ENCODE data around the gene RNF130.
"Not testable (repeated sequence)": the region's sequence is repeated elsewhere in the genome, so short reads cannot be mapped to it uniquely, and the experiment has no call there.

The RNF130 gene

DNA sequence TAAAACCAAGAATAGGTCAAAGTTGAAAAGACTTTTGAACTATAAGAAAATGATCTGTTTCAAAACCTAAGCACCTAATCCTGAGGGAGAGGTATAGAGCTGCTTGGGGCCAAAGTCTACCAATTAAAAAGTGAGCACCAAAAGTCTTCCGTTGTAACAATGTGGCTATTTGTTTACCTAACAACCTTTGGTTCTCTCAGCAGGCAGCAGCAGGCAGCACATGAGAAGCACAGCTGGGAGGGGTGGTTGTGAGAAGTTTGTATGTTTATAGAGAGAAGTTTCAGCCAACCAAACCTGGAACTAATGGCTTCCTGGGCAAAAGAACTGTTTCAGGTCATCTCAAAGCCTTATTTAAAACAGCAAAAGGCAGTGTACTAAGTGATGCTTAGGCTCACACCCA, 104.1 kb downstream of the RNF130 start:
- DNase-seq = no peak

DNA sequence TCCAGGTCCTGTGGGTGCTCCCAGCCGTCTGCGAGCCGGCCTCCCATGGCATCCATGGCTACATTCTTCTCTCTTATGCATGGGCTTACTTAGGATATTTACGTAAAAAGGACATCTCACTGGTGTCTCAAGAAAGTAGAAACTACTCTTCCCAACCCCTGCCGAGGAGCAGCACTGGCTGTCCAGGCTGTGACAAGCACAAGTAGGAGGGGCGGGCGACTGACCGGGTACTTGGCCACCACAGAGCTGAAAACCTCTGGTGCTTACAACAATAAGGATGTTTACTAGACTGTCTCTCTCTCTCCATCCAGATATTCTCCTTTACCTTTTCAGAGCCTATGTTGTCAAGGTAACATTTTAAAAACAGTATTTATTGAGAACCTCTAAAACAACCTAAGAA, 107.5 kb downstream of the RNF130 start:
- no peak for DNase-seq

DNA sequence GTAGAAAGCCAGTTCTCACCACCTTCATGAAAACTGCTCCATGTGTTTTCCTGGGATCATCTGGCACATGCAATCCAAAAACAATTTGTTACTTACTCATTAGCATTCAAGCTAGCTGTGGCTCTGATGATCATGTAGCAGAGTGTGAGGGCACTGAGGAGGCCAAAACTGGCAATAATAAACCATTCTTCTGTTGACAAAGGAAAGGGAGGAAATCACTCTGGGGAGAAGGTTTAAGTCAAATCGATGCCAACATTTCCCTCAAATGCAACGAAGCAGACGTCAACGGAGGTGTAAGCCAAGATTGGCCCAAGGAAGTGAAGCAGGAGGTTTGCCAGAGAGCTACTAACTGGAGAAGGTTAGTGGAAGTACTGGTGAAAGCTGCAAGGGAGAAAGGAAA, 108.2 kb downstream of the RNF130 start:
- DNase-seq = no peak

DNA sequence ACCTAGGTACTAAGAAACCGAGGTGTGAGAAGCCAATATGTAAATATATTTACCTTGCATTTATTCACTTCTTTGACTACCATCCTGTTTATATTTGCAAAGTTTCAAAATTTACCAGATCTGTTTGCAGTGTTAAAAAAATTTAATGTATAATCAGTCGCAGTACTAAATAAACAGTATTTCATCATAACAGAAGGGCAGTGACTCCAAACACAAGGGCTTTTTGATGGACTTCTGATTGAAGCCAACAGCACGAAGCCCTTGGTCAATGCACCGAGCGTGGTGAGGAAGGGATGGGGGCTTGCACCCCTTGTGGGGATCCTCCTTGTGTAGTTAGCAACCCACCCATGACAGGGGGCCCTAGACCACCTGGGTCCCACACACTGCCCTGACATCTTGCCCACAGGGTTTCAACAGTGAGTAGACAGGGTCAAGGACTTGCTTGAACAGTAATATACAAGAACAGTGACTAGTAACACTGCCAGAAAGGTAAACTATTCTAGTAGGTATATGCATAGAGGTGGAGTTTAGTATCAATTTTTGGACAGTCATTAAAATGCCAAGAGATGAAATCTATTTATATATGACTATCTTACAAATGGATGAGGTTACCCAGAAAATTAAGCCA, 111.2 kb downstream of the RNF130 start:
- DNase-seq = no peak

DNA sequence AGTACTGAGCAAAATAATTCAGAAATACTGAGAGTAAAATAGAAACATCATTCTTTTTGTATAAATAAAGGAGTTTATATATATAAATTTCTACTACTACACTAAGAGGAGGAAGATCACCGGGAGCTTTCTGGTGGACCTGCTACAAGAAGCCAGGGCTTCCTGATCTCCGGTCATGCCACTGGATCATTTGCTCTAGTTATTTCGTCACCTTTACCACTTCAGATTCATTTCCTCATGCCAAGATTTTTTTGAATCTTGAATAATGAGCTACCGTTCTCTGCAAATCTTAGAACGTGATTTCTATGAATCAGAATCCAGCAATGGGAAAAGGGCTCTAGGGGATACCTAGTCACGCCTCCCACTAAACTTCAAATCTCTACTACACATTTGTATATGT, 111.9 kb downstream of the RNF130 start:
- DNase-seq = no peak

DNA sequence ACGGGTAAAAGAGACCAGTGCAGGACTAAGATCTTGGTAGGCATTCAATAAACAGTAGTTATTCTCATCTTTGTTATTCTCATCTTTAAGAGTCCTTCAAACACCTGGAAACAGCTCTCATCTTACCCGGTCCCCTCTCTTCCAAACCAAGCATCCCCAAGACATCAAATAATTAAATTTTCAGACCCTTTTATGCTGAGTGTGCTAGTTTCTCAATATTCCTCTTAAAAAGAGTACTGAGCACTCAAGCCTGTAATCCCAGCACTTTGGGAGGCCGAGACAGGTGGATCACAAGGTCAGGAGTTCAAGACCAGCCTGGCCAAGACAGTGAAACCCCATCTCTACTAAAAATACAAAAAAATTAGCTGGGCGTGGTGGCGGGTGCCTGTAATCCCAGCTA, 112.4 kb downstream of the RNF130 start:
- DNase-seq = not testable (repeated sequence)

DNA sequence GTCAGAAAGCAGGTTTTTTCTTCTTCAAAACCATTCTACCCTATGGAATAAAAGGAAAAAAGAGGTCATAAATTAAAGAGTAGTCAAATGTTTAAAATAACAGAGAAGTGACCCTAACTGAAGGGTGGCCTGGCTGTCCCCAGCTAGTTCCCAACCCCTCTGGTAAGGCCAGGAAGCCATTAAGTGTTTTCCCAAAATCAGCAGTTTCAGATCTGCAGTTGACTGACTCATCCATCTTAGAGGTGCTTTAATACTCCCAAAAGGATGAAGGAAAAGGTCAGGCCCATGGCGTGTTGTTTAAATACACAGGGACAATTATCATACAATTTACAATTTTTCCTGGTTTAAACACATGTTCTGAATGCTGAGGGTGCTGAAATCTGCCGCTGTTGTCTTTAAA, 115.9 kb downstream of the RNF130 start:
- no peak for DNase-seq

DNA sequence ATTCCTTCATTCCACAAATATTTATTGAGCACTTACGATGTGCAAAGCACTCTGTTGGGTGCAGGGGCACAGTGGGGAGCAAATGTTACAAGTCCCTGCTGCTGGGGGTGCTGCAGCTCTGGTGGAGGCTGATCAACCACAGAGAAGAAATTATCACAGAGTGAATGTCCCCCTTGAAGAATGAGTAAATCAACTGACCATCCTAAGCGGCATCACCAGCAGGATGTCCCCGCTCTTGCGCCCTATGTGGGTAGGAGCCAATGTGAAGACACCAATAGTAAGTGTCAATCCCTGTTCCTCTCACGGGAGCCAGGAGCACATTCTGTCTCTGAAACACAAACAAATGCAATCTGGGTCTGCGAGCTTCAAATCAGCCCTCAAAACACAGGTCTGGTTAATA, 116.5 kb downstream of the RNF130 start:
- no peak for DNase-seq

DNA sequence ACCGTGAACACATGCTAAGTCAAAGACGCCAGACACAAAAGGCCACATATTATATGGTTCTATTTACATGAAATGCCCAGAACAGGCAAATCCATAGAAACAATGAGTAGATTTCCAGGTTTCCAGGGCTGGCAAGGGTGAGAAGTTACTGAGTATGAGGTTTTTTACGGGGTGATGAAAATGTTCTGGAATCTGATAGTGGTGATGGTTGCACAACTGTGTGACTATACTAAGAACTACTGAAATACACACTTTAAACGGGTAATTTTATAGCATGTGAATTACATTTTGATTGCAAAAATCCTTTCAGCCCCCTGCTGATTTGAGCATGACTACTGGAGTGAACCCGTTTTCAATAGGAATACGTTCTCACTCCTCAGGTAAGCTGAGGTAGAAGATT, 117.1 kb downstream of the RNF130 start:
- no peak for DNase-seq

DNA sequence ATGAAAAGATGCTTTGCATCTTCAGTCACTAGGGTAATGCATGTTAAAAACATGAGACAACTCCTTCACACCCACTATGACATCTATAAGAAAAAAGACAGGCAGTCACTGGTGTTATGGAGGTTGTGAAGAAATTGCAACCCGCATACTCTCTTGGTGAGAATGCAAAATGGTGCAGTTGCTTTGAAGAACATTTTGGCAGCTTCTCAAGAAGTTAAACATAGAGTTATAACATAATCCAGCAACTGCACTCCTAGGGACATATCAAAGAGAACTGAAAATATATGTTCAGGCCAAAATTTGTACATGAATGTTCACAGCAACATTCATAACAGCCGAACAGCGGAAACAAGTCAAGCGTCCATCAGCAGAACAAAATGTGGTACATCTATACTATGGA, 117.6 kb downstream of the RNF130 start:
- DNase-seq = no peak

DNA sequence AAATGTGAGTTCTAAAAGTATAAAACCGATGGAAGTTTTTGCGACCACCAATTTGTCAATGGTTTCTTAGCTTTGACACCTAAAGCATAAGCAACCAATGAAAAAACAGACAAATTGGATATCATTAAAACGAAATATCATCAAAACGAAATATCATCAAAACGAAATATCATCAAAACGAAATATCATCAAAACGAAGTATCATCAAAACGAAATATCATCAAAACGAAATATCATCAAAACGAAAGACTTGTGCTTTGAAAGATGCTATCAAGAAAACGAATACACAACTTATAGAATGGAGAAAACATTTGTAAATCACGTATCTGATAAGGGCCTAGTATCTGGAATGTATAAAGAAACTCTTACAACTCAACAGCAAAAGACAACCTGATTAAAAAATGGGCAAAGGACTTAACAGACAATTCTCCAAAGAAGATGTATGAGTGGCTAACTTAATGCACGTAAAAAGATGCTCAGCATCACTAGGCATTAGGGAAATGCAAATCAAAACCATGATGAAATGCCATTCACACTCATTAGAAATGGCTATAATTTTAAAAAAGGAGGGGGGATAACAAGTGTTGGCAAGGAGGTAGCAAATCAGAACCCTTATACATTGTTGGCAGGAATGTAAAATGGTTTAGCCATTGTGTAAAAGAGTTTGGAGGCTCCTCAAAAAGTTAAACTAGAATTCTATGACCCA, 134.4 kb downstream of the RNF130 start:
- no peak for DNase-seq

DNA sequence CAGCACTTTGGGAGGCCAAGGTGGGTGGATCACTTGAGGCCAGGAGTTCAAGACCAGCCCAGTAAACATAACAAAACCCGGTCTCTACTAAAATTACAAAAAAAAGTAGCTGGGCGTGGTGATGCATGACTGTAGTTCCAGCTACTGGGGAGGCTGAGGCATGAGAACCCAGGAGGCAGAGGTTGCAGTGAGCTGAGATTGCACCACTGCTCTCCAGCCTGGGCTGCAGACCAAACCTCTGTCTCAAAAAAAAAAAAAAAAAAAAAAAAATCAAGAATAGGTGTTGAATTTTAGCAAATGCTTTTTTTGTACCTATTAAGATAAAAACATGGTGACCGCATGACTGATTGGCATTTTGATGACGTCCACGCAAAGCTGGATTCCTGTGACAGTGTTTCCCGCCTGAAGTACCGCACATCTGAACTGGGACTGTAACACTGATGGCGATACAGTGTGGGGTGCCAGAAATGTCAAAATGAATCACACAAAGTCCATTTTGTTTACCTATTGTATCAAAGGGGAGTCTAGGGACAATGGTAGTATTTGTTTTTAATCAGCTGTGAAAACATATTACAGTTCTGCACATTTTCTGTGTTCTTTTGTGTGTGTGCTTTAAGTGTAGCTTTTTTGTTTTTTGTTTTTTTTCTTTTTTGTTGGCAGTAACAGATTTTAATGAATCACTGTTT, 140.6 kb downstream of the RNF130 start:
- DNase-seq = no peak

DNA sequence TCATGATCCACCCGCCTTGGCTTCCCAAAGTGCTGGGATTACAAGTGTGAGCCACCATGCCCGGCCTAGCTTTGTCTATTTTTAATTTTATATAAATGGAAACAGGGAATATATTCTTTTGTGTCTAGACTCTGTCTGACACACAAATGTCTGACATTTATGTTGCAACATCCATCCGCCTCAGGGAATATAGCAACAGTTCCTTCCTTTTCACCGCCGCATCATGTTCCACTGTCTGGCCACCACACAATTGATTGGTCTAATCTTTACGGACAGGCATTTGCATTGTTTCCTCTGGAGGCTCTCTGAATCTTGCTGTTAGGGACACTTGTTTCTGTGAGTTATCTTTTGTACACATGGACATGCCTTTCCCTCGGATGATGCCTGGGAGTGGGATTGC, 143.7 kb downstream of the RNF130 start:
- DNase-seq = no peak

DNA sequence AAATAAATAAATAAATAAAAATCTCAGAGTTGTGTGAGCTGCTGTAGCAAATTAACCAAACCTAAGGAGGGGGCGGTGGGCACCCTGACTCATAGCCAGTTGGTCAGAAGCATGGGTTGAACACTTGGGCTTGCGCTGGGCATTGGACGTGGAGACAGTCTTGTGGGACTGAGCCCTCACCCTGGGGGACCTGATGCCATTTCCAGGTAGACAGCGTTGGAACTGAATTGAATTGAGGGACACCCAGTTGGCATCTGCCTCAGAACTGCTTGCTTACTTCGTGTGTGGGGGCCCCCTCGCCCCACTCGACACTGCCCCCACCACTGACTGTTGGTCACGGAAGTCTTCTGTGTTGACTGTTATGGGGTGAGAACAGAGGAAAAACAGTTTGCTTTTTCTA, 144.9 kb downstream of the RNF130 start:
- no peak for DNase-seq

DNA sequence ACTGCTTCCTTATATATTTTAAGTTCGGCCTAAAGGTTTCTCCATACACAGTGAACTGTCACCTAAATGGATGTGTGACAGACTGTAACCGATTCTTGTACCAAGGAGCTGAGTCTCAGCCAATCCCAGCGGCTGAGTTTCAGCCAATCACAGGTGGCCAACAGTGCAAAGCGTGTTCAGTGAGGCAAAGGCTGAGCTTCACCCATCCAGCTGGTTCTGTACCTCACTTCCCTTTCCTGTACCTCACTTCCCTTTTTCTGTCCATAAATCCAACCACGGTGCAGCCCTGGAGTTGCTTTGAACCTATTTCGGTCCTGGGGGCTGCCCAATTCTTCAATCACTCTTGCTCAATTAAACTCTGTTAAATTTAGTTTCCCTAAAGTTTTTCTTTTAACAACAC, 148.1 kb downstream of the RNF130 start:
- DNase-seq = no peak

DNA sequence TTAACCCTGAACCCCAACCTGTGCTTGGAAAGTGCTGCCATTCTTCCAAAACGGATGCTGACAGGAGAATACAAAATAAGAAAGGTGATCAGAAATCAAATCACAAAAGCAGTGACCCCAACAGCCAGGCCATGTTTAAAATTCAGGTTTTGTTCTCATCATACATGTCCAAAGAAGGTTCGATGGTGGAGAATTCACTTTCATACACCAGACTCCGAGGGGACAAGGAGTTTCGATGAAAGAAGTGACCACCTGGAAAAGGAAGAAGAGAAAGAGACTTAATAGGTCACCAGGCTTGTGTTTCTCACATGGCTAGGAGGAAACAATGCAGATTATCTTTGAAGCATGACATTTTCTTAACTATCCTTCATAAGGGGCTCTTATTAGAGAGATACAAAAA, 151.4 kb downstream of the RNF130 start:
- DNase-seq = no peak

DNA sequence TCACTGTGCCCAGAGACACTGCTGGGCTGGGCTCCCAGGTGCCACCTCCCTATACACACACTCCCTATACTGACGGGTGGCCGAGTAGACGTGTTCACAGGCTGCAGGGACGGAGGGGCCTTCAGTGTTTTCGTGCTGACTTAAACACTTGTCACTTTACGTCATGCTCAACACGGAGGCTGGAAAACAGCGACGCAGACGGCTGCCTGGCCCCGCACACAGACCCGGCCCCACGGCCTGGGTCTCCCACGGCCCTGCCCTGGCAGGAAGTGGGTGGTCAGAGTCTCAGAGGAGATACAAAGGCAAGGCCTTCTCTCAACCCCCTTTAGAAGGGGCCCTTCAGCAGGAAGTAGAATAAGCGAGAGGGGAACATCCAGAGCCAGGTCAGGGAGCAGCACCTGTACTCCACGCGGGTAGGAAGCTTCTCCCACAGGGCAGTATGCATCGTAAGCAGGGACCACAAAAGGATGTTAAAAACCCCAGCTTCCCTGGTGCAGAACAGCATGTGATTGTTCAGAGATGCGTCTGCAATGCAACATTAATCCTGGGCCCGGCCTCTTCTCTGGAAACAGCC, 152.0 kb downstream of the RNF130 start:
- no peak for DNase-seq

DNA sequence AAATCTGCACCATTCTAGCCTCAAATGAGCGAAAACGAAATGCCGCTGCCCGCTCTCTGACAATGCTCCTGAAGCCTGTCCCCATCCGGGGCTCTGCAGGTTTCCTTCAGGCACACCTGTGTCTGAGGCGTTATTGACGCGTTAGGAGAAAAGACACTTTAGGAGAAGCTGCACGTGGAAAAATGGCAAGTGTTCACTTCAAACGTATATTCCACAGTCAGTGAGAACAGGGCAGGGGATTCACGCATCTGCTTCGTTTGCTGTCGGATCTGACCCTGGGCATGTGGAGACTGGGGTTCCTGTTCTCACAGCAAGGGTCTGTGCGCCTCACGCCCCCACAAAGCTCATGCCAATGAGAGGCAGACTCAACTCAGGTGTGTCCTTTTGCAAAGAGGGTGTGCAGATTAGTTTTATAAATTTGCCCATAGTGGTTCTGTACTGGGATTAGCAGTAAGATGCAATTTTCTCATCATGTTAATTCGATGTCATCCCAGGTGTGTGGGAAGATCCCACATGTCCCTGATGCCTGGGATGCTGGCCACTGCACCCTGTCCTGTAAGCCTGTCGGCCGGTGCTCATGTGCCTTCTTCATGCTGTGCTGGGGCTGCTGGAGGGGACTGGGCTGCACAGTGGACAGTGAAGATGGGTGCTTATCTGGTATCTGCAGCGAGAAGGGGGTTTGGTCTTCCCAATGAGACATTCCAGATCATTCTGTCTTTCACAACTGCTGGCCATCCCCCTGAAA, 152.6 kb downstream of the RNF130 start:
- DNase-seq = no peak

DNA sequence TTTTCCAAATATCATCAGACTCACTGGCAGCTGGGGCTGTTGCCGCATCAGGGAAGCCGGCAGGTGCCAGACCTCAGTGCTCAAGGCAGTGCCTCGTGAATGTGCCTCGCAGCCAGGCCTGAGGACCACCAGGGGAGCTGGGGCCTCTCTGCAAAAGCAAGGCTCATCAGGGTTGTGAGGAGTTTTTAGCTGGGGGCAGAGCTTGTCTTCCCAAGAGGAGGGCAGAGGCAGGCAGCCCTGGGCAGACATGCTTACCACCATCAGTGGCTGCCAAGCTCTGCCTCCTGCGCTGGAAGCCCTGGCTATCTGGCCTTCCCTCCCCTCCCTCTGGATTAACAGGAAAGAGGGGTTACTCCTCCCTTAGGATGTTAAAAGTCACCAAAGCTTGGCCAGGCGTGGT, 155.0 kb downstream of the RNF130 start:
- no peak for DNase-seq

DNA sequence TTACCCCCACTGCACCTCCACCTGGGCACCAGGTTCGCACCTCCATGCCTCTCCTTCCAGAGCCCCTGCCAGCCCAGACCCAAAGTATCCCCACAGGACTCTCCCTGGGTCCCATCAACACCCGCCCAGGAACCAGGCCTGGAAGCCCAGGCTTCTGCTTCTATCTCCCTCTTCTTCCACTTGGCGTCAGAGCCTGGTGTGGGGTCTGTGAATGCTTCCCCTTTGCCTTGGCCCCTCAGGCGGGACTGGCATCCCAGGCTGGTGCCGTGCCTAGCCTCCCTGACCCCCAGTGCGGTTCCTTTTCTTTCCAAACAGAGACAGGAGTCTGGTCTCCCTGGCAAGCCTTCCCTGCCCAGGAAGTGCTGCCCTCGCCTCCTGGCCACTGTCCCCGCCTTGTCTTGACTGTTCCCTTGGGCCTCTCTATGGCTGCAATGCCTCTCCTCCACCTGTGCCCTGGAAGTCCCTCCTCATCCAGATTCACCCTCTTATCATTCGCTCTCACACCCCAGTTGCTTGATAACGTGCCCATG, 156.1 kb downstream of the RNF130 start:
- DNase-seq = no peak

DNA sequence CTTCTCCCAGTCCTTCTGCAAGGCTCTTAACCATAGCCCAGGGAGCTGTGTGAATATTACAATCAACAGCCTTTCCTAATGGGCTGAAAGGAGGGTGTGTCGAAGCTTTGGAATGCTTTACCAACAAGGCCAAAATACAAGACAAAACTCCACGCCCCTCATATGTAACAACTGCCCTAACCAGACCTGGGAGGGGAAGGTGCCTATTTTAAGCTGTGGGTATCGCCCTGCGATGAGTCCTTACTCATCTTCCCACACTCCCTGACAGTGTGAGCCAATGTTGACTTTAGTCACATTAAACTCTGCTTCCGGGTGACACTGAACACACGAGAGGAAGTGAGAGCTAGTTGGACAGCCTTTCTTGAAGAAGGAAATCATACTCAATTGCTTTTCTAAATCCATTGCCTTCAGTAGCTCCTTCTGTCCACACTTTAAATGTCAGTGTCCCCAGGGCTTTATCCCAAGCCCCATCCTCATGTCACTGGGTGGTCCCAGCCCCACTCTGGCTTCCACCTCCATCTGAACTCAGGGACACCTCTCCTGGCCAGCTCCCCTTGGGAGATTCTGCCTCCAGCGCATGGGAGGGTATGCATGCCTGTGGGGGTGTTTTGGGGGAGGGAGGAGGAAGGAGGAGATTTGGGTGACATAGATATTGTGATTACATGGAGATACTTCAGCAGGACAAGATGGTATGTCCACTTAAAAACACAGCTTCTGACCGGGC, 157.4 kb downstream of the RNF130 start:
- DNase-seq = no peak

DNA sequence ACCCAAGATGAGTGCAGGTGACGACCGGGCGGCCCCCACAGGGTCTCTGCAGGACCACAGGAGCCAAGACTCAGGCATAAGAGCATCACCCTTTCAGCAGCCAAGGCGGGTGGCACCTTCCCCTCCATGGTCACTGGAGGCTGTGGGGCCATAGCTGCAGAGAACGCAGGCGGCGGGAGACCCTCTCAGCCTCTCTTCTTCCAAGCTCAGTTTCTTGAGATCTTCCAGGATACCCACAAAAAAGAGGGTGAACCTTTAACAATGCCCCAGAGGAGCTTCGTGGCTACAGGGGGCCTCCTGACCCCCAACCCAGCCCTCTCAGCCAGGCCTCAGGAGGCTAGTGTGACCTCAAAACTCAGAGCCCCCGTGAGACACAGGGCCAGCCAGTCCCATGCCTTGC, 158.1 kb downstream of the RNF130 start:
- no peak for DNase-seq

All from stimulated activated naive CD4-positive, alpha-beta T cell (primary cell).